H9 (cell line): ENCODE results near the gene IL1RAP. TPM values are rescaled to one million over a fixed set of nuclear protein-coding genes. Genes with fewer than 3 reads are reported as not detected.

ENCODE experiments used
- DNase-seq: peaks from one replicate; pipeline ENCODE4 v3.0.0-alpha.2; 2017
- H2AFZ ChIP-seq: one replicate; pipeline ENCODE4 v1.6.1; 2013; ENCODE audit warnings: mild to moderate bottlenecking, low read length, control low read depth, moderate library complexity
- H2AK5ac ChIP-seq: 2 replicates; pipeline ENCODE4 v1.6.1; 2013; ENCODE audit warnings: low read length, control low read depth, mixed read lengths; ENCODE audit not compliant: insufficient read length
- H2BK120ac ChIP-seq: one replicate; pipeline ENCODE4 v1.6.1; 2013; ENCODE audit warnings: low read depth, mild to moderate bottlenecking, low read length, control low read depth, inconsistent platforms; ENCODE audit not compliant: poor library complexity, severe bottlenecking
- H2BK12ac ChIP-seq: 2 replicates; pipeline ENCODE4 v1.6.1; 2013; ENCODE audit warnings: low read length, control low read depth, mixed read lengths, low read depth; ENCODE audit not compliant: insufficient read length
- H2BK15ac ChIP-seq: 2 replicates; pipeline ENCODE4 v1.6.1; 2013; ENCODE audit warnings: low read depth, low read length, control low read depth
- H2BK20ac ChIP-seq: one replicate; pipeline ENCODE4 v1.6.1; 2013; ENCODE audit warnings: low read depth, mild to moderate bottlenecking, low read length, control low read depth, inconsistent platforms; ENCODE audit not compliant: poor library complexity, severe bottlenecking
- H2BK5ac ChIP-seq: 2 replicates; pipeline ENCODE4 v1.6.1; 2013; ENCODE audit warnings: low read length, control low read depth, mixed read lengths; ENCODE audit not compliant: insufficient read length
- H3K14ac ChIP-seq: 2 replicates; pipeline ENCODE4 v1.6.1; 2013; ENCODE audit warnings: low read length, control low read depth; ENCODE audit not compliant: insufficient read depth
- H3K18ac ChIP-seq: 2 replicates; pipeline ENCODE4 v1.6.1; 2013; ENCODE audit warnings: low read depth, mild to moderate bottlenecking, mixed read lengths, low read length, control low read depth; ENCODE audit not compliant: insufficient read length
- H3K23ac ChIP-seq: 2 replicates; pipeline ENCODE4 v1.6.1; 2013; ENCODE audit warnings: low read length, control low read depth, mixed read lengths, low read depth; ENCODE audit not compliant: insufficient read length
- H3K23me2 ChIP-seq: 2 replicates; pipeline ENCODE4 v1.6.1; 2013; ENCODE audit warnings: low read depth, mild to moderate bottlenecking, mixed read lengths, low read length, control low read depth; ENCODE audit not compliant: insufficient read length, poor library complexity, severe bottlenecking
- H3K27ac ChIP-seq: 2 replicates; pipeline ENCODE4 v1.5.1; 2013; ENCODE audit warnings: low read length, control low read depth, mixed read lengths, low read depth; ENCODE audit not compliant: insufficient read length
- H3K27me3 ChIP-seq: 2 replicates; pipeline ENCODE4 v1.6.1; 2013; ENCODE audit warnings: low read length, control low read depth, inconsistent platforms; ENCODE audit not compliant: insufficient read depth
- H3K4ac ChIP-seq: 2 replicates; pipeline ENCODE4 v1.6.1; 2013; ENCODE audit warnings: low read depth, mild to moderate bottlenecking, control low read depth, inconsistent platforms, low read length, moderate library complexity
- H3K4me1 ChIP-seq: 2 replicates; pipeline ENCODE4 v1.6.1; 2013; ENCODE audit warnings: low read length, control low read depth, inconsistent platforms; ENCODE audit not compliant: insufficient read depth
- H3K4me2 ChIP-seq: 2 replicates; pipeline ENCODE4 v1.6.1; 2013; ENCODE audit warnings: low read length, control low read depth, mixed read lengths; ENCODE audit not compliant: insufficient read length, insufficient read depth
- H3K56ac ChIP-seq: 2 replicates; pipeline ENCODE4 v1.6.1; 2013; ENCODE audit warnings: low read depth, mild to moderate bottlenecking, mixed read lengths, low read length, control low read depth; ENCODE audit not compliant: insufficient read length
- H3K79me1 ChIP-seq: 2 replicates; pipeline ENCODE4 v1.6.1; 2013; ENCODE audit warnings: low read depth, mild to moderate bottlenecking, moderate library complexity, low read length, control low read depth, inconsistent platforms; ENCODE audit not compliant: insufficient read depth, poor library complexity, severe bottlenecking
- H3K79me2 ChIP-seq: 2 replicates; pipeline ENCODE4 v1.6.1; 2013; ENCODE audit warnings: low read length, control low read depth, inconsistent platforms; ENCODE audit not compliant: insufficient read depth
- H3K9ac ChIP-seq: 2 replicates; pipeline ENCODE4 v1.6.1; 2013; ENCODE audit warnings: low read length, control low read depth, mixed read lengths; ENCODE audit not compliant: insufficient read length; ENCODE audit errors: extremely low read depth
- H3K9me3 ChIP-seq: one replicate; pipeline ENCODE4 v1.6.1; 2013; ENCODE audit warnings: low read depth, low read length, inconsistent platforms; ENCODE audit not compliant: control insufficient read depth
- H3T11ph ChIP-seq: one replicate; pipeline ENCODE4 v1.6.1; 2013; ENCODE audit warnings: mild to moderate bottlenecking, low read length, control low read depth, inconsistent platforms
- H4K20me1 ChIP-seq: one replicate; pipeline ENCODE4 v1.6.1; 2013; ENCODE audit not compliant: control insufficient read depth, insufficient read length, insufficient read depth
- H4K5ac ChIP-seq: 2 replicates; pipeline ENCODE4 v1.6.1; 2013; ENCODE audit warnings: low read depth, mild to moderate bottlenecking, mixed read lengths, low read length, control low read depth; ENCODE audit not compliant: insufficient read length
- H4K8ac ChIP-seq: replicated peaks from 2 replicates; pipeline ENCODE4 v1.6.1; 2013; ENCODE audit warnings: low read length, control low read depth, mixed read lengths, low read depth; ENCODE audit not compliant: insufficient read length
- H4K91ac ChIP-seq: 2 replicates; pipeline ENCODE4 v1.6.1; 2013; ENCODE audit warnings: low read depth, mild to moderate bottlenecking, moderate library complexity, mixed read lengths, low read length, control low read depth; ENCODE audit not compliant: insufficient read length
- H3K27ac Mint-ChIP-seq, 3 experiments: 2 replicates in 2 of 3; 3 replicates in 1 of 3; pipeline ENCODE4 v1.8.0; 2020 to 2021; ENCODE audit warnings: mixed read lengths in 3 of 3, mild to moderate bottlenecking in 1 of 3, moderate library complexity in 1 of 3
- H3K27me3 Mint-ChIP-seq: 2 replicates; pipeline ENCODE4 v1.8.0; 2021; ENCODE audit warnings: low read depth, mild to moderate bottlenecking, moderate library complexity, mixed read lengths
- H3K36me3 Mint-ChIP-seq, 3 experiments: 2 replicates in 2 of 3; 3 replicates in 1 of 3; pipeline ENCODE4 v1.8.0; 2020 to 2021; ENCODE audit warnings: low read depth in 3 of 3, mixed read lengths in 3 of 3; ENCODE audit not compliant: insufficient read depth in 1 of 3
- H3K4me1 Mint-ChIP-seq, 2 experiments: 2 replicates each; pipeline ENCODE4 v1.8.0; 2020; ENCODE audit warnings: mixed read lengths in 2 of 2
- H3K4me3 Mint-ChIP-seq, 2 experiments: 2 replicates in 1 of 2; 3 replicates in 1 of 2; pipeline ENCODE4 v1.8.0; 2020 to 2021; ENCODE audit warnings: mild to moderate bottlenecking in 2 of 2, mixed read lengths in 2 of 2, moderate library complexity in 1 of 2
- H3K9me3 Mint-ChIP-seq, 2 experiments: 2 replicates in 1 of 2; 3 replicates in 1 of 2; pipeline ENCODE4 v1.8.0; 2020; ENCODE audit warnings: mild to moderate bottlenecking in 2 of 2, mixed read lengths in 2 of 2, moderate library complexity in 1 of 2
- CTCF ChIP-seq: fragments of 200-600 bp; sonication (generic); conservative IDR thresholded peaks from 3 replicates; pipeline ENCODE4 v1.8.0; 2021; ENCODE audit warnings: antibody characterized with exemption, mild to moderate bottlenecking
- WGBS: extraction: QIAGEN DNeasy Blood & Tissue Kit; methylation state at CpG from one replicate; pipeline ENCODE4 v1.1.7; 2013; ENCODE audit warnings: missing lambda C conversion rate, low lambda C conversion rate, mixed read lengths; ENCODE audit not compliant: insufficient read length; ENCODE audit errors: extremely low coverage; 5-methylcytosine and 5-hydroxymethylcytosine counted together
- total RNA-seq: library from RNA; stranded (reverse); gene quantifications from 2 replicates; pipeline ENCODE4 v1.2.1, GENCODE V29; 2021

IL1RAP gene
- total RNA-seq, 1 experiment from 2014 or later: 4.6 TPM

GRCh38 chr3:190641564-190641963, 127.7 kb downstream of the IL1RAP start:
- no peaks in the 10 kb centered on the region for H3K79me1 ChIP-seq
- no peaks in the 10 kb centered on the region for H3K9me3 ChIP-seq
- TF ChIP-seq CTCF: no peak
- no peak overlapping the region for H2AFZ ChIP-seq
- no peaks in the 10 kb centered on the region for H3K27me3 ChIP-seq
- no peak overlapping the region for H3K27ac ChIP-seq
- no peaks in the 10 kb centered on the region for H3K23me2 ChIP-seq
- no peak overlapping the region for H2BK12ac ChIP-seq
- no peak overlapping the region for H4K5ac ChIP-seq
- Mint-ChIP-seq H3K27me3 (no peaks in the 10 kb centered on the region), H3K9me3 (no peaks in the 10 kb centered on the region), H3K4me1 (peaks cover 25 to 28% of the 10 kb centered on the region in 2 experiments), H3K36me3 (no peaks in the 10 kb centered on the region), H3K27ac (no peak overlapping the region), H3K4me3 (no peak overlapping the region)
- H3K23ac ChIP-seq: no peak overlapping the region
- no peak overlapping the region for H3K4me2 ChIP-seq
- H3K18ac ChIP-seq: no peak overlapping the region
- no peaks in the 10 kb centered on the region for H3K79me2 ChIP-seq
- no peak overlapping the region for H3K4ac ChIP-seq
- peaks cover 7% of the 10 kb centered on the region; the same call in 1 of the 2 replicates for H3K4me1 ChIP-seq
- H2AK5ac ChIP-seq: no peak overlapping the region
- no peak overlapping the region for H3K9ac ChIP-seq
- no peak overlapping the region for H4K8ac ChIP-seq
- no CpG with 5 or more reads among the region's 3 CpGs for WGBS
- H3K14ac ChIP-seq: no peak overlapping the region
- H4K91ac ChIP-seq: no peak overlapping the region
- no peak overlapping the region for H2BK15ac ChIP-seq
- H3K56ac ChIP-seq: no peak overlapping the region
- no peak overlapping the region for H2BK5ac ChIP-seq
- no peak for DNase-seq
- no peak overlapping the region for H2BK120ac ChIP-seq
- H3T11ph ChIP-seq: no peak overlapping the region
- H4K20me1 ChIP-seq: no peaks in the 10 kb centered on the region
- no peak overlapping the region for H2BK20ac ChIP-seq
